Stomach (tissue), 4 donors: ENCODE results near the gene TSPAN2.

Experiments
- CTCF ChIP-seq, 7 experiments: fragments of 450-650 bp in 4 of 7; fragments of 200-600 bp in 3 of 7; sonication (generic) in 3 of 7; IDR thresholded peaks; one replicate each; pipeline ENCODE4 v1.5.1; 2016 to 2019; ENCODE audit warnings: antibody characterized with exemption in 7 of 7, control low read depth in 2 of 7, mild to moderate bottlenecking in 1 of 7
- EP300 ChIP-seq: sonication (generic); formaldehyde crosslinking; IDR thresholded peaks from one replicate; pipeline ENCODE4 v1.6.1; 2017; ENCODE audit warnings: antibody characterized with exemption
- POLR2A ChIP-seq, 4 donors: fragments of 450-650 bp; IDR thresholded peaks; one replicate each; pipeline ENCODE4 v1.6.1; 2016; ENCODE audit warnings: antibody characterized with exemption in 4 of 4, control low read depth in 2 of 4, mild to moderate bottlenecking in 1 of 4, moderate library complexity in 1 of 4
- POLR2AphosphoS5 ChIP-seq, 3 donors: sonication (generic); formaldehyde crosslinking; IDR thresholded peaks; one replicate each; pipeline ENCODE4 v1.6.1; 2016; ENCODE audit warnings: antibody characterized with exemption in 3 of 3

- TF ChIP-seq POLR2A (IDR thresholded peaks at IDR 0.05): no peak
- TF ChIP-seq CTCF (IDR thresholded peaks at IDR 0.05): no peak
- TF ChIP-seq POLR2AphosphoS5 (IDR thresholded peaks at IDR 0.05): peak in 1 of 3 donors; percentile 60
- no peak for TF ChIP-seq EP300
Observed at GRCh38 chr1:115098979-115099692, 9.8 kb upstream of the TSPAN2 start.
